Gastroesophageal sphincter (tissue), 3 donors: ENCODE data around the gene METTL18.

ENCODE experiments used
- CTCF ChIP-seq, 4 experiments: fragments of 200-600 bp in 2 of 4; fragments of 450-650 bp in 2 of 4; sonication (generic) in 1 of 4; IDR thresholded peaks; one replicate each; pipeline ENCODE4 v1.5.1; 2017 to 2019; ENCODE audit warnings: antibody characterized with exemption in 4 of 4, mild to moderate bottlenecking in 2 of 4, moderate library complexity in 2 of 4
- POLR2AphosphoS5 ChIP-seq: sonication (generic); formaldehyde crosslinking; IDR thresholded peaks from one replicate; pipeline ENCODE4 v1.6.1; 2017; ENCODE audit warnings: antibody characterized with exemption

DNA sequence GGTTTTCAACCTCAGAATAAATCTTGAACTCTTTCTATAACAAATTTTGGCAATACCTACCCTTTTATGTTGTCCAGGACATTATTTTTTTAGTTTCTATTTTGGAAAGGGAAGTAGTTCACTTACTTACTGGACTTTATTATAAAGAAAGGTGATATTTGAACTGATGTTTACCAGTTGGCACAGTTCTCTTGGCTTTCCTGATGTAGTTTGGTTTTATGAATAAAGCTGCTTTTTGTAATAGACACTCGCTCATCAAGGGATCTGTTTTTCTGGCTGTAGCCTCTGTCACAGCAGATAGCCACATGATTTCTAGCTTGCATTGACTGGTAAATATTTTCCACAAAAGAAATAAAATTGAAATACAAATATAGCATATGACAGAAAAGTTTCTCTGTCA lies 40.9 kb upstream of the METTL18 start:
- TF ChIP-seq CTCF (IDR thresholded peaks at IDR 0.05), result no peak
- no peak for TF ChIP-seq POLR2AphosphoS5
